ENCODE measurements around the gene DOCK3.

GRCh38 chr3:50759015-50759414 is 84.3 kb downstream of the DOCK3 start:
- TF ChIP-seq EZH2phosphoT487 (IDR thresholded peaks at IDR 0.05; ENCODE audit: low read depth) = no peak
- no peak for TF ChIP-seq CTCF (IDR thresholded peaks at IDR 0.05; ENCODE audit: low read depth, low read length)
